HEK293 (cell line): ENCODE measurements around the gene SIGLEC10.

Experiments used
- CTCF ChIA-PET: fragments of 350-600 bp; formaldehyde crosslinking; extraction: SDS; loops from one replicate; lab custom pipeline; 2021; ENCODE audit warnings: antibody characterized with exemption; lab: Yijun Ruan, JAX
- POLR2A ChIA-PET: fragments of 300-600 bp; formaldehyde crosslinking; extraction: SDS; loops from one replicate; lab custom pipeline; 2020; ENCODE audit warnings: antibody characterized with exemption, inconsistent platforms; lab: Yijun Ruan, JAX
- H3K27ac ChIP-seq: fragments of 200-500 bp; sonication (Bioruptor generic); 2 replicates; pipeline ENCODE4 v1.5.1; 2014; ENCODE audit warnings: low read depth, low read length, control low read depth, inconsistent platforms; ENCODE audit errors: extremely low read depth
- H3K36me3 ChIP-seq, 2 experiments: fragments of 200-500 bp in 1 of 2; sonication (Bioruptor generic) in 1 of 2; 1 replicate in 1 of 2; 2 replicates in 1 of 2; pipeline ENCODE4 v1.5.1; 2014 to 2017; ENCODE audit warnings: inconsistent platforms in 2 of 2, low read length in 2 of 2; ENCODE audit not compliant: control insufficient read depth in 2 of 2, insufficient read depth in 1 of 2
- H3K4me1 ChIP-seq: fragments of 200-500 bp; sonication (Bioruptor generic); 2 replicates; pipeline ENCODE4 v1.5.1; 2014; ENCODE audit warnings: mild to moderate bottlenecking, low read length, inconsistent platforms; ENCODE audit not compliant: control insufficient read depth, insufficient read depth
- H3K4me3 ChIP-seq: 2 replicates; pipeline ENCODE4 v1.5.1; 2011; ENCODE audit warnings: low read depth, mild to moderate bottlenecking, control low read depth, low read length, moderate library complexity
- H3K9me3 ChIP-seq: fragments of 200-500 bp; sonication (Bioruptor generic); 2 replicates; pipeline ENCODE4 v1.5.1; 2014; ENCODE audit warnings: low read depth, low read length, inconsistent platforms; ENCODE audit not compliant: control insufficient read depth, insufficient read depth
- GLIS1 ChIP-seq: fragments of 450-650 bp; formaldehyde crosslinking; IDR thresholded peaks from 2 replicates; pipeline ENCODE4 v1.5.1; 2016; ENCODE audit warnings: missing biosample characterization, missing genetic modification characterization
- HIC1 ChIP-seq: fragments of 450-650 bp; formaldehyde crosslinking; IDR thresholded peaks from 2 replicates; pipeline ENCODE4 v1.5.1; 2016; ENCODE audit warnings: missing biosample characterization, missing genetic modification characterization
- SCRT2 ChIP-seq: fragments of 450-650 bp; formaldehyde crosslinking; IDR thresholded peaks from 2 replicates; pipeline ENCODE4 v1.5.1; 2016; ENCODE audit warnings: missing biosample characterization, missing genetic modification characterization
- SETDB1 ChIP-seq: IDR thresholded peaks from one replicate; pipeline ENCODE4 v1.6.1; 2017; ENCODE audit warnings: mild to moderate bottlenecking, low read length, moderate library complexity, mixed read lengths; ENCODE audit not compliant: insufficient read length
- ZBTB11 ChIP-seq: fragments of 450-650 bp; formaldehyde crosslinking; conservative IDR thresholded peaks from 2 replicates; pipeline ENCODE4 v1.5.1; 2016; ENCODE audit warnings: low read depth, missing biosample characterization, missing genetic modification characterization
- ZNF518A ChIP-seq: fragments of 450-650 bp; formaldehyde crosslinking; conservative IDR thresholded peaks from 2 replicates; pipeline ENCODE4 v1.5.1; 2016; ENCODE audit warnings: low read depth, missing biosample characterization, missing genetic modification characterization
- ZNF701 ChIP-seq: fragments of 450-650 bp; formaldehyde crosslinking; IDR thresholded peaks from 2 replicates; pipeline ENCODE4 v1.5.1; 2016; ENCODE audit warnings: missing biosample characterization, missing genetic modification characterization
- ZNF747 ChIP-seq: fragments of 450-650 bp; formaldehyde crosslinking; IDR thresholded peaks from 2 replicates; pipeline ENCODE4 v1.5.1; 2016; ENCODE audit warnings: missing biosample characterization, missing genetic modification characterization
- ZNF768 ChIP-seq: fragments of 450-650 bp; formaldehyde crosslinking; IDR thresholded peaks from 2 replicates; pipeline ENCODE4 v1.5.1; 2018; ENCODE audit warnings: missing biosample characterization, mild to moderate bottlenecking, missing genetic modification characterization
- ZNF830 ChIP-seq: fragments of 450-650 bp; IDR thresholded peaks from 2 replicates; pipeline ENCODE4 v1.5.0; 2018; ENCODE audit warnings: missing biosample characterization, missing genetic modification characterization, low read depth, mild to moderate bottlenecking, moderate library complexity
- ZSCAN5A ChIP-seq: fragments of 450-650 bp; formaldehyde crosslinking; IDR thresholded peaks from 2 replicates; pipeline ENCODE4 v1.5.1; 2016; ENCODE audit warnings: missing biosample characterization, missing genetic modification characterization
- ZXDB ChIP-seq: fragments of 450-650 bp; formaldehyde crosslinking; IDR thresholded peaks from 2 replicates; pipeline ENCODE4 v1.5.1; 2016; ENCODE audit warnings: missing biosample characterization, missing genetic modification characterization
- TF ChIP-seq, protein P1 (sequence below): fragments of 450-650 bp; formaldehyde crosslinking; IDR thresholded peaks from 2 replicates; pipeline ENCODE4 v1.5.1; 2016; ENCODE audit warnings: missing biosample characterization, missing genetic modification characterization
- TF ChIP-seq, protein P2 (sequence below): fragments of 450-650 bp; formaldehyde crosslinking; IDR thresholded peaks from 2 replicates; pipeline ENCODE4 v1.5.1; 2016; ENCODE audit warnings: missing biosample characterization, missing genetic modification characterization
- TF ChIP-seq, protein P3 (sequence below): fragments of 450-650 bp; formaldehyde crosslinking; IDR thresholded peaks from 2 replicates; pipeline ENCODE4 v1.5.1; 2016; ENCODE audit warnings: missing biosample characterization, missing genetic modification characterization

Gene SIGLEC10

DNA sequence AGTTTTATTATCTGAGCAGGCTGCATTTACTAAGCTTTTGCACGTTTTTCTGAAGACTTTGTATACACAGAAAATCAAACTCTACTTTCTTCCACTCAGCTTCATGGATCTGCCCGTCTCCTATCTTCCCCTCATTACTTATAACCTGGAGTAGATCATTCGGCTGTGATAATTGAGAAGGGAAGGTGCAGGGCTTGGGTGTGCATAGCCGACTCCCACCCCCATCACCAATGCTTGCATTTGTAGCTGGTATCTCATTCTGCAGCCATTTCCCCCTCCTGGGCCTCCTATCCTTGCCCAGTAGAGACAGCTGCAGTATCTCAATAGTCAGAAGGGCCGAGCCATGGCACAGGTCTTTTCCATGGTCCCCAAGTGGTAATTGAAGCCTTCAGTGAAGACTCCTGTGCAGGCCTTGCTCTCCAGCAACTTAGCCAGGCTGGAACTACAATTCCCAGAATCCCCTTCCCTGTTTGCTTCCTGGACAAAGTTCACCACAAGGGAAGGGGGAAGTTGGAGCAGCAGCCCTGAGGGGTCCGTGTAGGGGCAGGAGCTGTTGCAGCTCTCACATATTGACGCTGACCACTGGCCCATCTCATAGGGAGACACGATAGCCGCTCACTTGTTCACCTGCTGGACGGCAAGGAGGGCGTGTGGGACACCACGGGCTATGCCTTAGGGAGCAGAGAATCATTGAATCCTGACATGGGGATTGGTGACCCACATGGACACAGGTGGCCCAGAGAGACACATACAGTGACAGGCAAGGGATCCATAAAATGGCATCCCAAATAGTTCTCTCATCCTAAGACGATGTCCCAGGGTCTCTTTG, 42.9 kb upstream of the SIGLEC10 start:
- H3K4me1 ChIP-seq, result no peaks in the 10 kb centered on the region
- H3K27ac ChIP-seq, result no peak overlapping the region
- no peak for TF ChIP-seq SCRT2 (tag by site-specific recombination)
- TF ChIP-seq ZBTB11, result peak; percentile 46; the same call in 1 of the 2 replicates
- TF ChIP-seq ZNF518A (tag by site-specific recombination), result peak; percentile 32; the same call in 1 of the 2 replicates
- POLR2A ChIA-PET, result no interaction called here
- CTCF ChIA-PET, result interaction anchor here (0.7 to 3.9 kb wide), 4 partner anchors 12 to 194 kb away, joined by 3 to 21 read pairs (median 4); no protein-coding TSS in a partner anchor
- H3K9me3 ChIP-seq, result no peaks in the 10 kb centered on the region
- no peak overlapping the region for H3K4me3 ChIP-seq
- no peaks in the 10 kb centered on the region for H3K36me3 ChIP-seq

- Histone ChIP-seq H3K4me1 (no peaks in the 10 kb centered on the region), H3K4me3 (no peak overlapping the region), H3K27ac (no peak overlapping the region), H3K36me3 (no peaks in the 10 kb centered on the region), H3K9me3 (no peaks in the 10 kb centered on the region)
- ChIA-PET POLR2A (no interaction called here), CTCF (interaction anchor here (0.7 to 0.9 kb wide), 2 partner anchors 14 to 20 kb away, joined by 3 to 4 read pairs; no protein-coding TSS in a partner anchor)
- TF ChIP-seq GLIS1 (tag by site-specific recombination) (no peak), ZNF701 (no peak), ZXDB (no peak), HIC1 (no peak), ZSCAN5A (tag by site-specific recombination) (no peak), ZNF747 (tag by site-specific recombination) (no peak), ZNF768 (tag by site-specific recombination) (no peak), SETDB1 (no peak), ZNF830 (tag by site-specific recombination) (no peak)
- TF ChIP-seq, protein P1, sequence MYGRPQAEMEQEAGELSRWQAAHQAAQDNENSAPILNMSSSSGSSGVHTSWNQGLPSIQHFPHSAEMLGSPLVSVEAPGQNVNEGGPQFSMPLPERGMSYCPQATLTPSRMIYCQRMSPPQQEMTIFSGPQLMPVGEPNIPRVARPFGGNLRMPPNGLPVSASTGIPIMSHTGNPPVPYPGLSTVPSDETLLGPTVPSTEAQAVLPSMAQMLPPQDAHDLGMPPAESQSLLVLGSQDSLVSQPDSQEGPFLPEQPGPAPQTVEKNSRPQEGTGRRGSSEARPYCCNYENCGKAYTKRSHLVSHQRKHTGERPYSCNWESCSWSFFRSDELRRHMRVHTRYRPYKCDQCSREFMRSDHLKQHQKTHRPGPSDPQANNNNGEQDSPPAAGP (tag by site-specific recombination), result no peak
- TF ChIP-seq, protein P2, sequence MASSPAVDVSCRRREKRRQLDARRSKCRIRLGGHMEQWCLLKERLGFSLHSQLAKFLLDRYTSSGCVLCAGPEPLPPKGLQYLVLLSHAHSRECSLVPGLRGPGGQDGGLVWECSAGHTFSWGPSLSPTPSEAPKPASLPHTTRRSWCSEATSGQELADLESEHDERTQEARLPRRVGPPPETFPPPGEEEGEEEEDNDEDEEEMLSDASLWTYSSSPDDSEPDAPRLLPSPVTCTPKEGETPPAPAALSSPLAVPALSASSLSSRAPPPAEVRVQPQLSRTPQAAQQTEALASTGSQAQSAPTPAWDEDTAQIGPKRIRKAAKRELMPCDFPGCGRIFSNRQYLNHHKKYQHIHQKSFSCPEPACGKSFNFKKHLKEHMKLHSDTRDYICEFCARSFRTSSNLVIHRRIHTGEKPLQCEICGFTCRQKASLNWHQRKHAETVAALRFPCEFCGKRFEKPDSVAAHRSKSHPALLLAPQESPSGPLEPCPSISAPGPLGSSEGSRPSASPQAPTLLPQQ (tag by site-specific recombination), result no peak
- TF ChIP-seq, protein P3, sequence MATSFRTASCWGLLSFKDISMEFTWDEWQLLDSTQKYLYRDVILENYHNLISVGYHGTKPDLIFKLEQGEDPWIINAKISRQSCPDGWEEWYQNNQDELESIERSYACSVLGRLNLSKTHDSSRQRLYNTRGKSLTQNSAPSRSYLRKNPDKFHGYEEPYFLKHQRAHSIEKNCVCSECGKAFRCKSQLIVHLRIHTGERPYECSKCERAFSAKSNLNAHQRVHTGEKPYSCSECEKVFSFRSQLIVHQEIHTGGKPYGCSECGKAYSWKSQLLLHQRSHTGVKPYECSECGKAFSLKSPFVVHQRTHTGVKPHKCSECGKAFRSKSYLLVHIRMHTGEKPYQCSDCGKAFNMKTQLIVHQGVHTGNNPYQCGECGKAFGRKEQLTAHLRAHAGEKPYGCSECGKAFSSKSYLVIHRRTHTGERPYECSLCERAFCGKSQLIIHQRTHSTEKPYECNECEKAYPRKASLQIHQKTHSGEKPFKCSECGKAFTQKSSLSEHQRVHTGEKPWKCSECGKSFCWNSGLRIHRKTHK, result no peak
Observed at GRCh38 chr19:51458899-51459505, 41.6 kb upstream of the SIGLEC10 start.
